Stomach (tissue), 9 donors: ENCODE data around the gene GGTA1. TPM values are rescaled to one million over a fixed set of nuclear protein-coding genes. Genes with fewer than 3 reads are reported as not detected.

ENCODE experiments used
- DNase-seq, 2 donors: peaks; one replicate each; pipeline versions ENCODE4 v3.0.0 to v3.0.0-alpha.2; 2013 to 2019
- H3K27ac ChIP-seq, 5 donors: fragments of 200-600 bp in 4 of 5; sonication (generic) in 4 of 5; one replicate each; pipeline ENCODE4 v1.5.1; 2013 to 2019; ENCODE audit warnings: mild to moderate bottlenecking in 1 of 5, moderate library complexity in 1 of 5
- H3K27me3 ChIP-seq, 3 donors: fragments of 200-600 bp; sonication (generic); one replicate each; pipeline ENCODE4 v1.5.1; 2017 to 2019; ENCODE audit warnings: mixed run types in 1 of 3
- H3K36me3 ChIP-seq, 4 donors: fragments of 200-600 bp; sonication (generic); 1 replicate in 3 of 4; 2 replicates in 1 of 4; pipeline ENCODE4 v1.5.1; 2016 to 2019
- H3K4me1 ChIP-seq, 4 donors: fragments of 200-600 bp; sonication (generic); one replicate each; pipeline ENCODE4 v1.5.1; 2016 to 2019
- H3K4me3 ChIP-seq, 4 donors: fragments of 200-600 bp; sonication (generic) in 3 of 4; one replicate each; pipeline ENCODE4 v1.5.1; 2016 to 2019; ENCODE audit warnings: mild to moderate bottlenecking in 1 of 4
- H3K9me3 ChIP-seq, 4 donors: fragments of 200-600 bp; sonication (generic); one replicate each; pipeline ENCODE4 v1.5.1; 2016 to 2019
- CTCF ChIP-seq, 7 experiments: fragments of 450-650 bp in 4 of 7; fragments of 200-600 bp in 3 of 7; sonication (generic) in 3 of 7; IDR thresholded peaks; one replicate each; pipeline ENCODE4 v1.5.1; 2016 to 2019; ENCODE audit warnings: antibody characterized with exemption in 7 of 7, control low read depth in 2 of 7, mild to moderate bottlenecking in 1 of 7
- EP300 ChIP-seq: sonication (generic); formaldehyde crosslinking; IDR thresholded peaks from one replicate; pipeline ENCODE4 v1.6.1; 2017; ENCODE audit warnings: antibody characterized with exemption
- POLR2A ChIP-seq, 4 donors: fragments of 450-650 bp; IDR thresholded peaks; one replicate each; pipeline ENCODE4 v1.6.1; 2016; ENCODE audit warnings: antibody characterized with exemption in 4 of 4, control low read depth in 2 of 4, mild to moderate bottlenecking in 1 of 4, moderate library complexity in 1 of 4
- POLR2AphosphoS5 ChIP-seq, 3 donors: sonication (generic); formaldehyde crosslinking; IDR thresholded peaks; one replicate each; pipeline ENCODE4 v1.6.1; 2016; ENCODE audit warnings: antibody characterized with exemption in 3 of 3
- WGBS, 5 donors: extraction: QIAGEN DNeasy Blood & Tissue Kit in 3 of 5; methylation state at CpG; one replicate each; pipeline versions ENCODE4 v1.1.5 to v1.1.7; 2013 to 2018; 5-methylcytosine and 5-hydroxymethylcytosine counted together
- intact Hi-C: fragments of 100-400 bp; cut with DNase I; formaldehyde crosslinking; loops from one replicate; pipeline ENCODE4 v1.15.1; 2023; ENCODE audit warnings: low total_unique reads
- polyA plus RNA-seq, 3 donors: library from polyadenylated mRNA; stranded (reverse); fragments of 200-250 nt; gene quantifications; one replicate each; pipeline ENCODE4 v1.2.3, GENCODE V29; 2013
- total RNA-seq, 5 donors: library from RNA; depleted of rRNA; stranded (reverse); fragments of >200 nt; gene quantifications; one replicate each; pipeline versions ENCODE4 v1.1.0 to v1.2.3, GENCODE V29; 2014 to 2016
- donor health status: healthy with polysubstance abuse.
- donor health status: Bipolar disorder and iron deficiency.
- donor health status: healthy.

The GGTA1 gene
- total and polyA plus RNA-seq, 8 donors: 6.2 to 19.6 (median 7.1) TPM; not detected in 1

GRCh38 chr9:121451586-121451985, 48.1 kb downstream of the GGTA1 start:
- intact Hi-C loops: no loop called here
- Histone ChIP-seq H3K27ac (no peak overlapping the region), H3K9me3 (no peaks in the 10 kb centered on the region), H3K36me3 (no peaks in the 10 kb centered on the region), H3K4me3 (no peak overlapping the region), H3K27me3 (no peaks in the 10 kb centered on the region), H3K4me1 (peaks cover 0 to 9% (median 0%) of the 10 kb centered on the region in 4 donors)
- no peak for TF ChIP-seq CTCF (IDR thresholded peaks at IDR 0.05)
- no peak for TF ChIP-seq POLR2A (IDR thresholded peaks at IDR 0.05)
- no peak for TF ChIP-seq POLR2AphosphoS5 (IDR thresholded peaks at IDR 0.05)
- no peak for TF ChIP-seq EP300
- WGBS, 5 donors: 43 to 60% (median 57%) methylated on average over 2 of the region's 2 CpGs
- no peak for DNase-seq

DNA sequence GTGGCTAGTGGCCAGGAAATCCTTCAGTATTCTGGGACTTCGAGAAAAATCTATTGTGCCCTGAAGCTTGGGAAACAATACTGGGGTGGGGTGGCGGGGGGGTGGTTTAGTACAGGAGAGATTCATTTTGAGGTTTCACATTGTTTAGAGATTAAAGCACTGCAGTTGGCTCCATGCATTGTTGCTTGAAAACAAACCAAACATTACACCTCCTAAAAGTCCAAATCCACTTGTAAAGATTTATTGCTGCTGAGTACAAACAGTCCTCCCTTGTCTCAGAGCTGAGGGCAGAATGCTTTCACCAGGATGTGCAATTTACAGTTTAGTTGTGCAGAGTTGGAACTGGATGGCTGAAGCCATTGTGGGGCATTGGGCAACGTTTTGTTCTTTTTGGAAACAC, 49.4 kb downstream of the GGTA1 start:
- 46 to 61% (median 50%) methylated on average over 3 of the region's 3 CpGs for whole genome bisulfite sequencing, 5 donors
- Histone ChIP-seq H3K9me3 (no peaks in the 10 kb centered on the region), H3K27me3 (no peaks in the 10 kb centered on the region), H3K4me1 (peaks cover 0 to 9% (median 0%) of the 10 kb centered on the region in 4 donors), H3K36me3 (no peaks in the 10 kb centered on the region), H3K4me3 (no peak overlapping the region), H3K27ac (no peak overlapping the region)
- TF ChIP-seq POLR2A (IDR thresholded peaks at IDR 0.05): no peak
- no peak for TF ChIP-seq EP300
- no peak for TF ChIP-seq CTCF (IDR thresholded peaks at IDR 0.05)
- TF ChIP-seq POLR2AphosphoS5 (IDR thresholded peaks at IDR 0.05): no peak
- no peak for DNase-seq
- intact Hi-C loops: no loop called here

- 75 to 89% (median 80%) methylated on average over 2 of the region's 2 CpGs for WGBS, 5 donors
- intact Hi-C loops: no loop called here
- no peak for DNase-seq
- H3K27ac ChIP-seq: no peak overlapping the region
- H3K4me3 ChIP-seq: no peak overlapping the region
- H3K36me3 ChIP-seq: no peaks in the 10 kb centered on the region
- H3K9me3 ChIP-seq: no peaks in the 10 kb centered on the region
- no peak for TF ChIP-seq CTCF (IDR thresholded peaks at IDR 0.05)
- H3K27me3 ChIP-seq: no peaks in the 10 kb centered on the region
- peaks cover 0 to 9% (median 0%) of the 10 kb centered on the region in 4 donors for H3K4me1 ChIP-seq
Measured at GRCh38 chr9:121449786-121450185, 49.9 kb downstream of the GGTA1 start.

DNA sequence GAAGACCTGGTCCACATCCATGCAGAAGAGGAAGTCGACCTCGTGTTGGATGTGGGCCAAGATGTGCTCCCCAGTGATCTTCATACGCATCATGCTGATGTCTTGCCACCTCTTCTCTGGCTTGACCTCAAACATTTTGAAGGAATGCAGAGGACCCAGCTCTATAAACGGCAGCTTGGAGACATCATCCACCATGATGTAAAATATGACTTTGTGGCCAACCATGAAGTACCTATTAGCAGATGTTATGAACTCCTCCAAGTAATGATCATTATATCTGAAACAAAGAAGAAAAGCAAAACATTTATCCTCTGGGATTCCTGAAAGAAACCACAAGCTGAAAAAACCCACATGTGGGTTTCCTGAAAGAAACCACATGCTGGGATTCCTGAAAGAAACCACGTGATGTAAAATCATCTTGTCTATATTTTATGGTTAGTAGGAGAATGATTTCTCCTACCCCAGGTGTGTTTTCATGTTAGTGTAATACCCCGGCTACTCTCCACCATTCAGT, 52.3 kb downstream of the GGTA1 start:
- intact Hi-C loops: no loop called here
- DNase-seq: no peak
- Histone ChIP-seq H3K4me3 (no peak overlapping the region), H3K36me3 (no peaks in the 10 kb centered on the region), H3K9me3 (no peaks in the 10 kb centered on the region), H3K4me1 (peaks cover 0 to 9% (median 0%) of the 10 kb centered on the region in 4 donors), H3K27me3 (no peaks in the 10 kb centered on the region), H3K27ac (no peak overlapping the region)
- WGBS, 5 donors: 71 to 82% (median 76%) methylated on average over 6 of the region's 6 CpGs
- no peak for TF ChIP-seq EP300
- no peak for TF ChIP-seq POLR2A (IDR thresholded peaks at IDR 0.05)
- TF ChIP-seq CTCF (IDR thresholded peaks at IDR 0.05): no peak
- TF ChIP-seq POLR2AphosphoS5 (IDR thresholded peaks at IDR 0.05): no peak
